ENCODE results near the gene TRMU. TPM values are rescaled to one million over a fixed set of nuclear protein-coding genes. Genes with fewer than 3 reads are reported as not detected.

The TRMU gene
- total and polyA plus RNA-seq, 8 donors, result 15.0 to 58.0 (median 23.4) TPM

DNA sequence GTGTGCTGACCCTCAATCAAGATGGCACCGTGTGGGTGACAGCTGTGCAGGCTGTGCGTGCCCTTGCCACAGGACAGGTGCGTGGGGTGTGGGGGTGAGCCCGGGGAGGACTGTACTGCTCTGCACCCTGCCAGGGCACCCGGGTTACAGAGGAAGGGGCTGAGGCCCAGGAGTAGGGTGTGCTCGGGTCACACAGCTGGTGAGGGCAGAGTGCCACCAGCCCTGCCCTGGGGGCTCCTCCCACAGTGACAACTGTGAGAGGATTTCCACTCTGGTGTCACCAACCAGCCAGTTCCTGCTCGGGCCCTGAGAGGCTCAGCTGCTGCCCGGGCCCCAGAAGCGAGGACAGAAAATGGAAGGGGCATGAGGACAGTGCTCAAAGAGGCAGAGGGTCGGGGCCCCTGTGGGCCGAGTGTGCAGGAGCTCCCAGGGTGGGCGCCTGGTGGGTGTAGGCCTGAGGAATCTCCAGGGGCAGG is 20.5 kb downstream of the TRMU start:
- no peak for FAIRE-seq
- intact Hi-C loops (cut with DNase I), result loop anchor here in 1 of 3 donors (10.0 kb wide), 1 partner anchor 189 kb away; no protein-coding TSS in a partner anchor
- H3K27me3 ChIP-seq, result no peaks in the 10 kb centered on the region
- peak in 3 of 6 donors; percentile 42 to 72 (median 56) for DNase-seq
- peaks cover 7 to 11% (median 9%) of the 10 kb centered on the region in 3 donors for H3K4me1 ChIP-seq
- no peak overlapping the region for H3K4me3 ChIP-seq
- no peak overlapping the region for H3K27ac ChIP-seq
- 82 to 85% methylated on average over 12 of the region's 12 CpGs for WGBS, 2 donors
- peaks cover 0 to 19% (median 10%) of the 10 kb centered on the region in 3 donors for H3K36me3 ChIP-seq
- ATAC-seq, result no peak
- TF ChIP-seq, protein P1, sequence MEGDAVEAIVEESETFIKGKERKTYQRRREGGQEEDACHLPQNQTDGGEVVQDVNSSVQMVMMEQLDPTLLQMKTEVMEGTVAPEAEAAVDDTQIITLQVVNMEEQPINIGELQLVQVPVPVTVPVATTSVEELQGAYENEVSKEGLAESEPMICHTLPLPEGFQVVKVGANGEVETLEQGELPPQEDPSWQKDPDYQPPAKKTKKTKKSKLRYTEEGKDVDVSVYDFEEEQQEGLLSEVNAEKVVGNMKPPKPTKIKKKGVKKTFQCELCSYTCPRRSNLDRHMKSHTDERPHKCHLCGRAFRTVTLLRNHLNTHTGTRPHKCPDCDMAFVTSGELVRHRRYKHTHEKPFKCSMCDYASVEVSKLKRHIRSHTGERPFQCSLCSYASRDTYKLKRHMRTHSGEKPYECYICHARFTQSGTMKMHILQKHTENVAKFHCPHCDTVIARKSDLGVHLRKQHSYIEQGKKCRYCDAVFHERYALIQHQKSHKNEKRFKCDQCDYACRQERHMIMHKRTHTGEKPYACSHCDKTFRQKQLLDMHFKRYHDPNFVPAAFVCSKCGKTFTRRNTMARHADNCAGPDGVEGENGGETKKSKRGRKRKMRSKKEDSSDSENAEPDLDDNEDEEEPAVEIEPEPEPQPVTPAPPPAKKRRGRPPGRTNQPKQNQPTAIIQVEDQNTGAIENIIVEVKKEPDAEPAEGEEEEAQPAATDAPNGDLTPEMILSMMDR (IDR thresholded peaks at IDR 0.05), result no peak
- no peaks in the 10 kb centered on the region for H3K9me3 ChIP-seq

DNA sequence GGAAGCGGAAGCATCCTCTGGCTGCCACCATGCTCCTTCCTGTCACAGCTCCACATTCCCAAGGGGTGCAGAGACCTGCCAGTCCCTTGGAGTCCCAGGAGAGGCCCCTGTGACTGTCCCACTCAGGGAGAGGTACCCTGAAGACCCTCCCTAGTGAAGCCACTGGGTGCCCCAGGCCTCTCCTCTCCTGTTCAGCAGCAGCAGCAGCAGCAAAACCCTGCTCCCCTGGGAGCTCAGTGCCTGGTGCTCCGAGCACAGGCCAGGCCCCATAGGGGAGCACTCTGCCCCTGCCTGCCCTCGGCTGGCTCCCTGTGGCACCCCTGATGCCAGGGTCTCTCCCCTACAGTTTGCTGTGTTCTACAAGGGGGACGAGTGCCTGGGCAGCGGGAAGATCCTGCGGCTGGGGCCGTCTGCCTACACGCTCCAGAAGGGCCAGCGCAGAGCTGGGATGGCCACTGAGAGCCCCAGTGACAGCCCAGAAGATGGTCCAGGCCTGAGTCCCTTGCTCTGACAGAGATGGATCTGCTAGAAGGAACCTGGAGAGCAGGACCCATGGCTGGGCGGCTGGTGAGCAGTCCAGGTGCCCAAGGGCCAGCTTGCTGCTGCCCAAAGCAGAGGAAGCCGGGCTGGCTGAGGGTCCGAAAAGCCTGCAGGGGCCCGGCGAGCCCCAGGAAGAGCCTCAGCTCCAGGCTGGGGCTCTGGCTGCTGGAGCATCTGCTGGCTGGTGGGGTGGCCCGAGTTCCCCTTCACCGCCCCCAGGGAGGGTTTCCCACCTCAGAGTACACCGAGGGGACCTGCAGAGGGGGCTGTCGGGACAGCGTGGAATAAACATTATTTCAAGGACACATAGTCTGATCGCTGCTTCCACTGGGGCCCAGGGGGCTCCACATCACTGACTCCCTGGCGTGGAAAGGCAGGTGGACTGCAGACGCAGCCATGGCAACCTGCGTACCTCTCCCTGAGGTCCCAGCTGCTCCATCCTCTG is 21.3 kb downstream of the TRMU start:
- FAIRE-seq, result no peak
- WGBS, 2 donors, result 87 to 92% methylated on average over 22 to 23 of the region's 23 CpGs
- intact Hi-C loops (cut with DNase I), result loop anchor here in 1 of 3 donors (10.0 kb wide), 1 partner anchor 188 kb away; no protein-coding TSS in a partner anchor
- Histone ChIP-seq H3K9me3 (no peaks in the 10 kb centered on the region), H3K27me3 (no peaks in the 10 kb centered on the region), H3K27ac (no peak overlapping the region), H3K36me3 (peaks cover 0 to 12% (median 5%) of the 10 kb centered on the region in 3 donors), H3K4me1 (peaks cover 7 to 12% (median 9%) of the 10 kb centered on the region in 3 donors), H3K4me3 (no peak overlapping the region)
- TF ChIP-seq, protein P1 (IDR thresholded peaks at IDR 0.05), result no peak
- ATAC-seq, result no peak
- peak in 3 of 6 donors; percentile 30 to 66 (median 52) for DNase-seq

DNA sequence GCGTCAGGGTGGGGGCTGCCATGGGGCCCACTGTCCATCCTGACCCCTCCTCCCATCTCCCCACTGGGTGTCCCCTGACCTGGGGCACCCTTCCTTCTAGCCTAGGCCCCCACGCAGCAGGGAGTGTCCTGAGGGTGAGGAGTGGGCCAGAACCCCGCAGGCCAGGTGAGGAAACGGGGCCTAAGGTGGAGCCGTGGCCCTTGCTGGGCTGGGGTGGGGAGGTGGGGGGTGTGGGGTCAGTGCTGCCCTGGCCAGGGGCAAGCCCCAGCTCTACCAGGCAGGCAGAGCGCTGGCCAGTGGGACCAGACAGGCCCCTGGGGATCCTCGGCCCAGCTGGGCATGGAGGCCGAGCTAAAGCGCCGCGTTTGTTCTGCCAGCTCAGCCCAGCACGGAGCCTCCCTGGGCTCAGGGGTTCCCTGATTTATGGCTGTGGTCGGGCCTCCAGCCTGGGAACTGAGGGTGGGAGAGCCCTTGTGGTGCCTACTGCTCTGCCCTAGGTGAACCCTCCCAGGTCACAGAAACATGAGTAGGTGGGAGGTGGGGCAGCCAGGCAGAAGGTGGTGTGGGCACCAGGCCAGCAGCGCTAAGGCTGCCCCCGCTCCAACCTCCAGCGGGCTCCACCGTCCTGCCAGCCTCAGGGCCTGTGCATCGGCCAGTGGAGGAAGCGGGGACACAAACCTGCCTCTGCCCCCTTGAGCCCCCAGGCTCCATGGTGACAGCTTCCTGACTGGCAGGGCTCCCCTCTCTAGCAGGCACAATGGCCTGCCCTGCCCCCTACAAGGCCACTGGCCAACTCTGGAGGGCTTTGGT is 22.4 kb downstream of the TRMU start:
- no peaks in the 10 kb centered on the region for H3K27me3 ChIP-seq
- DNase-seq (peak in 4 of 6 donors; percentile 15 to 72 (median 45)), ATAC-seq (no peak), FAIRE-seq (no peak)
- intact Hi-C loops (cut with DNase I), result loop anchor here in 1 of 3 donors (10.0 kb wide), 1 partner anchor 187 kb away; no protein-coding TSS in a partner anchor
- H3K27ac ChIP-seq, result no peak overlapping the region
- TF ChIP-seq, protein P1 (IDR thresholded peaks at IDR 0.05), result no peak
- no peaks in the 10 kb centered on the region for H3K9me3 ChIP-seq
- peaks cover 0 to 7% (median 0%) of the 10 kb centered on the region in 3 donors for H3K36me3 ChIP-seq
- peaks cover 4 to 8% (median 7%) of the 10 kb centered on the region in 3 donors for H3K4me1 ChIP-seq
- 89 to 90% methylated on average over 18 to 19 of the region's 19 CpGs for WGBS, 2 donors
- H3K4me3 ChIP-seq, result no peak overlapping the region

DNA sequence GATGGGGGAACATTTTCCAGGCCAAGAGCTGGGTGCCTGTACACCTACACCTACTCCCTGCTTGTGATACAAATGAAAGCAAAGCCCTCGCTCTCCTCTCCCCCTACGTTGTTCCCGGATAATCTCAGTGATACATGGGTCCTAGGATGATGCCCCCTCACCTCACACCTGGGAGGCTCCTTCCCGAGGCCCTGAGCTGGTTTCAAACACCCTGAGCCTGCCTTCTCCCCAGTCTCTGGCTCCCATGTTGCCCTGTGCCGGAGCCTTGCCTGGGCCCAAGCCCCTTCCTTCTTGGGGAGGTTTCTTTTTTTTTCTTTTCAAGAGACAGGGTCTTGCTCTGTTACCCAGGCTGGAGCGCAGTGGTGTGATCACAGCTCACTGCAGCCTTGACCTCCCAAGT is 23.3 kb downstream of the TRMU start:
- ATAC-seq, result no peak
- peak in 1 of 6 donors; percentile 23 for DNase-seq
- WGBS, 2 donors, result 93 to 94% methylated on average over 6 of the region's 6 CpGs
- no peak for FAIRE-seq
- no peaks in the 10 kb centered on the region for H3K27me3 ChIP-seq
- H3K27ac ChIP-seq, result no peak overlapping the region
- H3K4me1 ChIP-seq, result peaks cover 0 to 7% (median 3%) of the 10 kb centered on the region in 3 donors
- no peak overlapping the region for H3K4me3 ChIP-seq
- TF ChIP-seq, protein P1 (IDR thresholded peaks at IDR 0.05), result no peak
- peaks cover 0 to 7% (median 0%) of the 10 kb centered on the region in 3 donors for H3K36me3 ChIP-seq
- intact Hi-C loops (cut with DNase I), result loop anchor here in 1 of 3 donors (10.0 kb wide), 1 partner anchor 186 kb away; no protein-coding TSS in a partner anchor
- H3K9me3 ChIP-seq, result no peaks in the 10 kb centered on the region

All from pancreas (tissue), 10 donors.